ENCODE data around the gene PTH1R. TPM values are rescaled to one million over a fixed set of nuclear protein-coding genes. Genes with fewer than 3 reads are reported as not detected.
A peak's percentile ranks its signal among the peaks of the same experiment; 100 is the strongest.

PTH1R gene
- total and polyA plus RNA-seq, 3 donors from 2014 or later = 8.4 to 11.3 (median 10.2) TPM

GRCh38 chr3:46922871-46923558 is 45.5 kb downstream of the PTH1R start:
- Histone ChIP-seq H3K27me3 (no peaks in the 10 kb centered on the region), H3K27ac (no peak overlapping the region), H3K4me3 (no peak overlapping the region), H3K9me3 (no peaks in the 10 kb centered on the region), H3K4me1 (peaks cover 23% of the 10 kb centered on the region), H3K36me3 (ENCODE audit: low read depth, missing control alignments) (no peaks in the 10 kb centered on the region)
- intact Hi-C loops (cut with DNase I; ENCODE audit: low total_unique reads) = loop anchor here (5.0 kb wide), 1 partner anchor 74 kb away; no protein-coding TSS in a partner anchor
- TF ChIP-seq, protein P1, sequence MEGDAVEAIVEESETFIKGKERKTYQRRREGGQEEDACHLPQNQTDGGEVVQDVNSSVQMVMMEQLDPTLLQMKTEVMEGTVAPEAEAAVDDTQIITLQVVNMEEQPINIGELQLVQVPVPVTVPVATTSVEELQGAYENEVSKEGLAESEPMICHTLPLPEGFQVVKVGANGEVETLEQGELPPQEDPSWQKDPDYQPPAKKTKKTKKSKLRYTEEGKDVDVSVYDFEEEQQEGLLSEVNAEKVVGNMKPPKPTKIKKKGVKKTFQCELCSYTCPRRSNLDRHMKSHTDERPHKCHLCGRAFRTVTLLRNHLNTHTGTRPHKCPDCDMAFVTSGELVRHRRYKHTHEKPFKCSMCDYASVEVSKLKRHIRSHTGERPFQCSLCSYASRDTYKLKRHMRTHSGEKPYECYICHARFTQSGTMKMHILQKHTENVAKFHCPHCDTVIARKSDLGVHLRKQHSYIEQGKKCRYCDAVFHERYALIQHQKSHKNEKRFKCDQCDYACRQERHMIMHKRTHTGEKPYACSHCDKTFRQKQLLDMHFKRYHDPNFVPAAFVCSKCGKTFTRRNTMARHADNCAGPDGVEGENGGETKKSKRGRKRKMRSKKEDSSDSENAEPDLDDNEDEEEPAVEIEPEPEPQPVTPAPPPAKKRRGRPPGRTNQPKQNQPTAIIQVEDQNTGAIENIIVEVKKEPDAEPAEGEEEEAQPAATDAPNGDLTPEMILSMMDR (IDR thresholded peaks at IDR 0.05) = no peak
- no peak for TF ChIP-seq POLR2A (IDR thresholded peaks at IDR 0.05)
- DNase-seq = no peak
- 84 to 91% methylated on average over 16 of the region's 16 CpGs for WGBS, 2 donors

DNA sequence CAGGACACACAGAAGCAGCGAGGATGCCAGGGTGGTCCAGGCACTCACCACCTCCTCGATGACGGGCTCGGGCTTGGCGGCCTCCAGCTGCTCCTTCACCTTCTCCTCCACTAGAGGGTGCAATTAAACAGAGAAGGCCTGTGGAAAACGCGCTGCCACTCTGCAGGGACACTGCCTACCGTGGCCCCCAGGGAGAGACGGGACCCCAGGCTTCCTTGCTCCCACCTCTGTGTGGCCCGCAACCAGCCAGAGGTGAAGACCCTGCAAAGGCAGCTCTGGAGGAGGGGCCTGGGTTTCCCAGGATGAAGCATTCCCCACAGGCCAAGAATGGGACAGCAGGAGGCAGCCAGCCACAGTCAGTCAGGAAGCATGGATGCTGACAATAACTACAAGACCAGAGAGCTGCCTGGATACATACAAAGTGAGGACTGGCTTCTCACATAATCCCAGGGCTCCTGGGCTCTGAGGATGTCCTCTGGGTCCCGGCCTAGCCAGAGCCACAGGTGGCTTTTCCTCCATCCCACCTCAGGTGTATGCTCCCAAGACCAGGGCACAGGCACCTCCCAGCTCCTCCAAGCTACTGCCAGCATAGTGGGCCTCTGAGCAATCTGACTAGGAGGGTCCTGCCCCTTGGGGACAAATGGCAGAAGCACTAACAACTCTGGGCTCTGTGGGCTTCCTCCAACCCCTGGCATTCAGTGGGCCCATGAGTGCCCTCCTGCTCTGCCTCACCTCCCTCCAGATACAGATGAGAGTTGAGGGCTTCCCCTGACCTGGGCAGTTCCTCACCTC is 46.2 kb downstream of the PTH1R start:
- Histone ChIP-seq H3K27ac (no peak overlapping the region), H3K36me3 (ENCODE audit: low read depth, missing control alignments) (no peaks in the 10 kb centered on the region), H3K27me3 (no peaks in the 10 kb centered on the region), H3K9me3 (no peaks in the 10 kb centered on the region), H3K4me1 (peaks cover 23% of the 10 kb centered on the region), H3K4me3 (no peak overlapping the region)
- 62 to 68% methylated on average over 5 to 11 of the region's 11 CpGs for WGBS, 2 donors
- intact Hi-C loops (cut with DNase I; ENCODE audit: low total_unique reads) = loop anchor here (5.0 kb wide), 1 partner anchor 74 kb away; no protein-coding TSS in a partner anchor
- TF ChIP-seq, protein P1 (IDR thresholded peaks at IDR 0.05) = peak; percentile 56 to 74 (median 58)
- no peak for TF ChIP-seq POLR2A (IDR thresholded peaks at IDR 0.05)
- no peak for DNase-seq

GRCh38 chr3:46924921-46925584 is 47.5 kb downstream of the PTH1R start:
- H3K4me1 ChIP-seq = peaks cover 23% of the 10 kb centered on the region
- no peak for TF ChIP-seq POLR2A (IDR thresholded peaks at IDR 0.05)
- TF ChIP-seq, protein P1 (IDR thresholded peaks at IDR 0.05) = no peak
- H3K9me3 ChIP-seq = no peaks in the 10 kb centered on the region
- no peaks in the 10 kb centered on the region for H3K36me3 ChIP-seq (ENCODE audit: low read depth, missing control alignments)
- no peak overlapping the region for H3K4me3 ChIP-seq
- H3K27me3 ChIP-seq = no peaks in the 10 kb centered on the region
- intact Hi-C loops (cut with DNase I; ENCODE audit: low total_unique reads) = loop anchor here (5.0 kb wide), 1 partner anchor 72 kb away; no protein-coding TSS in a partner anchor
- DNase-seq = no peak
- H3K27ac ChIP-seq = no peak overlapping the region
- 87 to 94% methylated on average over 9 of the region's 10 CpGs for WGBS, 2 donors

- Histone ChIP-seq H3K27ac (no peak overlapping the region), H3K4me3 (no peak overlapping the region), H3K4me1 (peaks cover 23% of the 10 kb centered on the region), H3K27me3 (no peaks in the 10 kb centered on the region), H3K36me3 (ENCODE audit: low read depth, missing control alignments) (no peaks in the 10 kb centered on the region), H3K9me3 (no peaks in the 10 kb centered on the region)
- peak; percentile 61 for DNase-seq
- intact Hi-C loops (cut with DNase I; ENCODE audit: low total_unique reads) = no loop called here
- 53 to 55% methylated on average over 5 of the region's 5 CpGs for WGBS, 2 donors
- TF ChIP-seq, protein P1 (IDR thresholded peaks at IDR 0.05) = no peak
- no peak for TF ChIP-seq POLR2A (IDR thresholded peaks at IDR 0.05)
Observed at GRCh38 chr3:46925585-46925934, 48.0 kb downstream of the PTH1R start.

All from testis (tissue), 3 donors.